Esophagus squamous epithelium (tissue), 5 donors: ENCODE results near the gene ANXA11. TPM values are rescaled to one million over a fixed set of nuclear protein-coding genes. Genes with fewer than 3 reads are reported as not detected.
A peak's percentile ranks its signal among the peaks of the same experiment; 100 is the strongest.

Experiments
- DNase-seq: peaks from one replicate; lab custom pipeline; 2025; lab: John Stamatoyannopoulos, UW
- H3K27ac ChIP-seq, 4 donors: fragments of 200-600 bp; sonication (generic); one replicate each; pipeline ENCODE4 v1.5.1; 2016 to 2019; ENCODE audit warnings: mild to moderate bottlenecking in 1 of 4
- H3K27me3 ChIP-seq, 4 donors: fragments of 200-600 bp; sonication (generic); 1 replicate in 3 of 4; 2 replicates in 1 of 4; pipeline versions ENCODE4 v1.5.1 to v1.6.0; 2017 to 2021; ENCODE audit warnings: antibody characterized with exemption in 1 of 4
- H3K36me3 ChIP-seq, 3 donors: fragments of 200-600 bp; sonication (generic); one replicate each; pipeline ENCODE4 v1.5.1; 2016 to 2019
- H3K4me1 ChIP-seq, 3 donors: fragments of 200-600 bp; sonication (generic); one replicate each; pipeline ENCODE4 v1.5.1; 2017 to 2019
- H3K4me3 ChIP-seq, 4 donors: fragments of 200-600 bp; sonication (generic); 1 replicate in 3 of 4; 2 replicates in 1 of 4; pipeline ENCODE4 v1.5.1; 2016 to 2019; ENCODE audit warnings: mild to moderate bottlenecking in 2 of 4, moderate library complexity in 1 of 4
- H3K9me3 ChIP-seq, 3 donors: fragments of 200-600 bp; sonication (generic); one replicate each; pipeline ENCODE4 v1.5.1; 2016 to 2019
- CTCF ChIP-seq, 6 experiments: fragments of 450-650 bp in 4 of 6; fragments of 200-600 bp in 2 of 6; sonication (generic) in 2 of 6; IDR thresholded peaks; one replicate each; pipeline ENCODE4 v1.5.1; 2016 to 2019; ENCODE audit warnings: antibody characterized with exemption in 6 of 6, mild to moderate bottlenecking in 4 of 6, moderate library complexity in 4 of 6
- POLR2A ChIP-seq, 4 donors: fragments of 450-650 bp; IDR thresholded peaks; one replicate each; pipeline ENCODE4 v1.6.1; 2017; ENCODE audit warnings: antibody characterized with exemption in 4 of 4, mild to moderate bottlenecking in 4 of 4, moderate library complexity in 3 of 4
- WGBS, 2 donors: methylation state at CpG; one replicate each; pipeline ENCODE4 v1.1.5; 2018; 5-methylcytosine and 5-hydroxymethylcytosine counted together
- intact Hi-C: fragments of 100-400 bp; cut with DNase I; formaldehyde crosslinking; loops from one replicate; pipeline ENCODE4 v1.15.0; 2022
- small RNA-seq, 4 donors: library from RNA; depleted of rRNA; stranded (forward); fragments of <200 nt; gene quantifications; one replicate each; pipeline ENCODE3, GENCODE V24; 2016
- total RNA-seq, 4 donors: library from RNA; depleted of rRNA; stranded (reverse); fragments of >200 nt; gene quantifications; one replicate each; pipeline ENCODE4 v1.1.0, GENCODE V29; 2016
- donor health status: DM: yes; HTN: yes; CAD: no.

The ANXA11 gene
- total RNA-seq, 4 donors from 2014 or later, result 131 to 243 (median 163) TPM

GRCh38 chr10:80104066-80104926, 101.0 kb downstream of the ANXA11 start:
- DNase-seq, result no peak
- H3K27ac ChIP-seq, result peak overlapping the region in 2 of 4 donors; percentile 78 to 83
- H3K4me1 ChIP-seq, result peaks cover 0 to 36% (median 6%) of the 10 kb centered on the region in 3 donors
- WGBS, 2 donors, result 37 to 47% methylated on average over 10 of the region's 10 CpGs
- H3K36me3 ChIP-seq, result no peaks in the 10 kb centered on the region
- intact Hi-C loops, result no loop called here
- TF ChIP-seq CTCF (IDR thresholded peaks at IDR 0.05) (no peak), POLR2A (IDR thresholded peaks at IDR 0.05) (no peak)
- H3K27me3 ChIP-seq, result no peaks in the 10 kb centered on the region
- H3K9me3 ChIP-seq, result peaks cover 0 to 15% (median 14%) of the 10 kb centered on the region in 3 donors
- H3K4me3 ChIP-seq, result no peak overlapping the region

Small RNAs within 50 kb of the gene (small RNA-seq; reads per million reads assigned to genes)
- gene RPS12P2, result 0 reads per million in 4 donors

Other genes starting within 250 kb of the ANXA11 start
- gene TMEM254, start 126.9 kb downstream of the ANXA11 start, total RNA-seq, result 10 to 100 TPM; 25.6 to 35.6 (median 32.7) TPM
- 10 to 100 TPM in 1 of 4 donors, 1 to 10 TPM in 3; 2.7 to 22.1 (median 3.0) TPM for gene PLAC9, start 72.8 kb downstream of the ANXA11 start, total RNA-seq
- gene MAT1A, start 84.1 kb upstream of the ANXA11 start, total RNA-seq, result 1 to 10 TPM in 1 of 4 donors, under 1 TPM in 3; 0.09 to 2.3 (median 0.55) TPM
- gene DYDC1, start 151.2 kb upstream of the ANXA11 start, total RNA-seq, result not detected
- under 1 TPM in 1 of 4 donors, not detected in 3; 0.15 TPM for gene DYDC2, start 151.2 kb upstream of the ANXA11 start, total RNA-seq
- 100 to 1,000 TPM in 2 of 4 donors, 10 to 100 TPM in 2; 68.0 to 185 (median 103) TPM for gene PRXL2A, start 203.0 kb upstream of the ANXA11 start, total RNA-seq
- gene TSPAN14, start 248.8 kb upstream of the ANXA11 start, total RNA-seq, result 100 to 1,000 TPM in 2 of 4 donors, 10 to 100 TPM in 2; 66.4 to 118 (median 89.8) TPM